Measurements from ENCODE around the gene GUK1. TPM values are rescaled to one million over a fixed set of nuclear protein-coding genes. Genes with fewer than 3 reads are reported as not detected.

The GUK1 gene
- total and polyA plus RNA-seq, 2 of the 8 experiments (the other 6 are each of a cell fraction or from before 2014, with no cell fraction given), result 68.5 to 183 TPM

DNA sequence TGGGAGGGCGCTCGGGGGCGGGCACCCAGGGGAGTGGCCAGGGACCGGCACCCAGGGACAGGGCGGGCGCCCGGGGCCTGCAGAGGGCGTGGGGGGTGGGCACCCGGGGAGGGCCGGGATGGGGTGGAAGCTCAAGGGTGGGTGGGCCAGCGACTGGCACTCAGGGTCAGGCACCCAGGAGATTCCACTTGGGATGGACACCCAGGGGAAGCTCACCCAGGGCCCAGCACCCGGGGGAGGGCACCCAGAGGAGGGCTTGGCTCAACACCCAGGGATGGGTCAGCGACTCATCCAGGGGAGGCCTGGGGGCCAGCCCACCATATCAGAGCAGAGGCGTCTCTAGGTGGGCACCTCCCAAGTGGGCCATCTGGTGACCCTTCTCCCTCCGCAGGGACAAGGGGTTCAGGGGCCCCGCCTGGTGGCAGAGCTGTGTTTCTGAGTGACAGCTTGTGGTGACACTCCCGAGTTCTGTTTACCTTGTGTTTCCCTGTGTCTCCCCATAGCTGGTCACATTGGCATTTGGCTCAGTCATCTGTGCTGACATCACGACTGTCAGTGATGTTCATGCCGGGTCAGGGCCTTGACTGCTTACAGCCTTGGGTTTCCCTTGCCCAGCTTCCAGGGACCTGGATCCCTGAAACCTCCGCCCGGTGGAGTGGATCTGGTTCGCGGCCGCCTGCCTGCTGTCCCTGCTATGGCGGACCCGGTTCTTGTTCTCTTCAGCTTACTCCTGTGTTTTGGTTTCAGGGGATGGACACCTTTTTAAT is 26.3 kb downstream of the GUK1 start (continued):
- TF ChIP-seq TAF1 (IDR thresholded peaks at IDR 0.05; ENCODE audit: low read depth, low read length) (no peak), JUND (IDR thresholded peaks at IDR 0.05; ENCODE audit: low read length) (no peak), EGR1 (IDR thresholded peaks at IDR 0.05; ENCODE audit: borderline replicate concordance, low read depth, low read length) (no peak; the same call in 1 of the 2 replicates), RAD21 (IDR thresholded peaks at IDR 0.05 in 1 of 2, conservative IDR thresholded peaks at IDR 0.05 in 1 of 2; ENCODE audit: low read depth in 2 of 2, low read length in 2 of 2) (peak; percentile 18 to 29; a peak in 2 of 4 replicates), BRCA1 (IDR thresholded peaks at IDR 0.05; ENCODE audit: low read depth, low read length) (no peak), KDM4A (IDR thresholded peaks at IDR 0.05; ENCODE audit: low read depth, low read length, severe bottlenecking) (peak; percentile 32), POLR2AphosphoS5 (IDR thresholded peaks at IDR 0.05; ENCODE audit: low read depth, low read length) (no peak), NANOG (IDR thresholded peaks at IDR 0.05; ENCODE audit: insufficient read depth, low read depth, low read length, poor library complexity, severe bottlenecking) (no peak), ASH2L (IDR thresholded peaks at IDR 0.05; ENCODE audit: low read length) (no peak), CTBP2 (IDR thresholded peaks at IDR 0.05; ENCODE audit: borderline replicate concordance, insufficient read depth, insufficient read length, low read length) (no peak), BACH1 (IDR thresholded peaks at IDR 0.05; ENCODE audit: low read length) (peak; percentile 47; the same call in 1 of the 2 replicates), CREB1 (IDR thresholded peaks at IDR 0.05) (0 out of 2 replicates have a peak, but pooled peaks have one; percentile 30), SAP30 (IDR thresholded peaks at IDR 0.05; ENCODE audit: insufficient read depth, insufficient replicate concordance, low read length) (no peak), TCF12 (IDR thresholded peaks at IDR 0.05; ENCODE audit: low read depth, low read length) (no peak)
